Measurements from ENCODE around the gene S100A5. TPM values are rescaled to one million over a fixed set of nuclear protein-coding genes. Genes with fewer than 3 reads are reported as not detected.

S100A5 gene
- total and polyA plus RNA-seq, 10 of the 15 experiments (the other 5 are each of a cell fraction or from before 2014, with no cell fraction given): 0.47 to 0.75 (median 0.56) TPM; not detected in 6

DNA sequence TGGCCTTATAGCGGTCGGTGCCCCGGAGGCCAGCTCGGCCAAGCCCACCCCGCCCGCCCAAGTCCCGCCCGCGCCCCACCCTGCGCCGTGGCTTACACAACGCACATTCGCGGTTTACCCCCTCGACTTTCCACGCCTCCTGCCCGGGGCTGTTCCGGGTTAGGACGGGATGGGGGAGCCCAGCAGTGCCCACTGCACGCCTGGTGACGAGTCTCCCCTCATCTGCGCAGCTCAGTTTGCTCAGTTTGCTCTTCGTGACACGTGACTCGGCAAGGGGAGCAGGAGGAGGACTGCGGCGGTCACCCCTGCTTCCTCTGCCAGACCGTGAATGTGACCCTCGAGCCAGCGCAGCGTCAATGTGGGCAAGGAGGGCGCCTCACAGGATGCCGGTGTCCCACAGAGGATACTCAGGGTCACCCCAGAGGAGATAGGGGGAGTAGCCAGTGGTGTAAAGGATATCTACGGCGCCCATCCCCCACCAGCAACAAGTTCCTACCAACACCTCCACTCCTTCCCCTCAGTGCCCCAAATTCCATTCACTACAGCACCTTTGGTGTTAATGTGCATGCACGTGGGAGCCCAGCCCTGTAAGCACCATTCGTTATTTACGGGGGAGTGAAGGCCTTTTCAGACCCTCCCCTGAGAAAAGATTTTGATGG is 4.6 kb downstream of the S100A5 start (continued):
- TF ChIP-seq MTA2 (IDR thresholded peaks at IDR 0.05; ENCODE audit: low read depth) (peak; percentile 27; the same call in 1 of the 2 replicates), IKZF2 (IDR thresholded peaks at IDR 0.05) (peak in 1 of 2 experiments; percentile 25; a peak in 1 of 4 replicates), NR2F1 (conservative IDR thresholded peaks at IDR 0.05) (peak; percentile 76), NRF1 (conservative IDR thresholded peaks at IDR 0.05; ENCODE audit: low read depth, low read length) (0 out of 2 replicates have a peak, but pooled peaks have one; percentile 22), LARP7 (IDR thresholded peaks at IDR 0.05) (0 out of 2 replicates have a peak, but pooled peaks have one; percentile 36), RB1 (IDR thresholded peaks at IDR 0.05; ENCODE audit: borderline replicate concordance) (0 out of 2 replicates have a peak, but pooled peaks have one; percentile 38), BHLHE40 (IDR thresholded peaks at IDR 0.05; ENCODE audit: borderline replicate concordance in 1 of 2, low read depth in 2 of 2, low read length in 1 of 2) (peak; percentile 61 to 90; a peak in 3 of 4 replicates), ZBED1 (IDR thresholded peaks at IDR 0.05; ENCODE audit: borderline replicate concordance) (no peak), RAD51 (IDR thresholded peaks at IDR 0.05) (peak; percentile 91), POLR2AphosphoS5 (IDR thresholded peaks at IDR 0.05; ENCODE audit: low read length) (peak; percentile 47; the same call in 1 of the 2 replicates), DPF2 (IDR thresholded peaks at IDR 0.05) (peak; percentile 33; the same call in 1 of the 2 replicates), NR2C1 (IDR thresholded peaks at IDR 0.05) (peak; percentile 11; the same call in 1 of the 2 replicates), WRNIP1 (IDR thresholded peaks at IDR 0.05; ENCODE audit: borderline replicate concordance, low read depth, low read length) (no peak), NBN (IDR thresholded peaks at IDR 0.05) (peak; percentile 23; the same call in 1 of the 2 replicates), HDGF (IDR thresholded peaks at IDR 0.05) (0 out of 2 replicates have a peak, but pooled peaks have one; percentile 16), CHD4 (IDR thresholded peaks at IDR 0.05) (no peak)
- TF ChIP-seq, protein P1, sequence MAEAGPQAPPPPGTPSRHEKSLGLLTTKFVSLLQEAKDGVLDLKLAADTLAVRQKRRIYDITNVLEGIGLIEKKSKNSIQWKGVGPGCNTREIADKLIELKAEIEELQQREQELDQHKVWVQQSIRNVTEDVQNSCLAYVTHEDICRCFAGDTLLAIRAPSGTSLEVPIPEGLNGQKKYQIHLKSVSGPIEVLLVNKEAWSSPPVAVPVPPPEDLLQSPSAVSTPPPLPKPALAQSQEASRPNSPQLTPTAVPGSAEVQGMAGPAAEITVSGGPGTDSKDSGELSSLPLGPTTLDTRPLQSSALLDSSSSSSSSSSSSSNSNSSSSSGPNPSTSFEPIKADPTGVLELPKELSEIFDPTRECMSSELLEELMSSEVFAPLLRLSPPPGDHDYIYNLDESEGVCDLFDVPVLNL (IDR thresholded peaks at IDR 0.05; ENCODE audit: low read depth, low read length): no peak
- TF ChIP-seq, protein P2, sequence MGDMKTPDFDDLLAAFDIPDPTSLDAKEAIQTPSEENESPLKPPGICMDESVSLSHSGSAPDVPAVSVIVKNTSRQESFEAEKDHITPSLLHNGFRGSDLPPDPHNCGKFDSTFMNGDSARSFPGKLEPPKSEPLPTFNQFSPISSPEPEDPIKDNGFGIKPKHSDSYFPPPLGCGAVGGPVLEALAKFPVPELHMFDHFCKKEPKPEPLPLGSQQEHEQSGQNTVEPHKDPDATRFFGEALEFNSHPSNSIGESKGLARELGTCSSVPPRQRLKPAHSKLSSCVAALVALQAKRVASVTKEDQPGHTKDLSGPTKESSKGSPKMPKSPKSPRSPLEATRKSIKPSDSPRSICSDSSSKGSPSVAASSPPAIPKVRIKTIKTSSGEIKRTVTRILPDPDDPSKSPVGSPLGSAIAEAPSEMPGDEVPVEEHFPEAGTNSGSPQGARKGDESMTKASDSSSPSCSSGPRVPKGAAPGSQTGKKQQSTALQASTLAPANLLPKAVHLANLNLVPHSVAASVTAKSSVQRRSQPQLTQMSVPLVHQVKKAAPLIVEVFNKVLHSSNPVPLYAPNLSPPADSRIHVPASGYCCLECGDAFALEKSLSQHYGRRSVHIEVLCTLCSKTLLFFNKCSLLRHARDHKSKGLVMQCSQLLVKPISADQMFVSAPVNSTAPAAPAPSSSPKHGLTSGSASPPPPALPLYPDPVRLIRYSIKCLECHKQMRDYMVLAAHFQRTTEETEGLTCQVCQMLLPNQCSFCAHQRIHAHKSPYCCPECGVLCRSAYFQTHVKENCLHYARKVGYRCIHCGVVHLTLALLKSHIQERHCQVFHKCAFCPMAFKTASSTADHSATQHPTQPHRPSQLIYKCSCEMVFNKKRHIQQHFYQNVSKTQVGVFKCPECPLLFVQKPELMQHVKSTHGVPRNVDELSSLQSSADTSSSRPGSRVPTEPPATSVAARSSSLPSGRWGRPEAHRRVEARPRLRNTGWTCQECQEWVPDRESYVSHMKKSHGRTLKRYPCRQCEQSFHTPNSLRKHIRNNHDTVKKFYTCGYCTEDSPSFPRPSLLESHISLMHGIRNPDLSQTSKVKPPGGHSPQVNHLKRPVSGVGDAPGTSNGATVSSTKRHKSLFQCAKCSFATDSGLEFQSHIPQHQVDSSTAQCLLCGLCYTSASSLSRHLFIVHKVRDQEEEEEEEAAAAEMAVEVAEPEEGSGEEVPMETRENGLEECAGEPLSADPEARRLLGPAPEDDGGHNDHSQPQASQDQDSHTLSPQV (IDR thresholded peaks at IDR 0.05): no peak
- TF ChIP-seq, protein P3, sequence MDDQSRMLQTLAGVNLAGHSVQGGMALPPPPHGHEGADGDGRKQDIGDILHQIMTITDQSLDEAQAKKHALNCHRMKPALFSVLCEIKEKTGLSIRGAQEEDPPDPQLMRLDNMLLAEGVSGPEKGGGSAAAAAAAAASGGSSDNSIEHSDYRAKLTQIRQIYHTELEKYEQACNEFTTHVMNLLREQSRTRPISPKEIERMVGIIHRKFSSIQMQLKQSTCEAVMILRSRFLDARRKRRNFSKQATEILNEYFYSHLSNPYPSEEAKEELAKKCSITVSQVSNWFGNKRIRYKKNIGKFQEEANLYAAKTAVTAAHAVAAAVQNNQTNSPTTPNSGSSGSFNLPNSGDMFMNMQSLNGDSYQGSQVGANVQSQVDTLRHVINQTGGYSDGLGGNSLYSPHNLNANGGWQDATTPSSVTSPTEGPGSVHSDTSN (IDR thresholded peaks at IDR 0.05; ENCODE audit: insufficient replicate concordance, low read depth, low read length): no peak
- TF ChIP-seq, protein P4, sequence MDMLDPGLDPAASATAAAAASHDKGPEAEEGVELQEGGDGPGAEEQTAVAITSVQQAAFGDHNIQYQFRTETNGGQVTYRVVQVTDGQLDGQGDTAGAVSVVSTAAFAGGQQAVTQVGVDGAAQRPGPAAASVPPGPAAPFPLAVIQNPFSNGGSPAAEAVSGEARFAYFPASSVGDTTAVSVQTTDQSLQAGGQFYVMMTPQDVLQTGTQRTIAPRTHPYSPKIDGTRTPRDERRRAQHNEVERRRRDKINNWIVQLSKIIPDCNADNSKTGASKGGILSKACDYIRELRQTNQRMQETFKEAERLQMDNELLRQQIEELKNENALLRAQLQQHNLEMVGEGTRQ (IDR thresholded peaks at IDR 0.05; ENCODE audit: borderline replicate concordance, low read depth, low read length): peak; percentile 37
- TF ChIP-seq, protein P5, sequence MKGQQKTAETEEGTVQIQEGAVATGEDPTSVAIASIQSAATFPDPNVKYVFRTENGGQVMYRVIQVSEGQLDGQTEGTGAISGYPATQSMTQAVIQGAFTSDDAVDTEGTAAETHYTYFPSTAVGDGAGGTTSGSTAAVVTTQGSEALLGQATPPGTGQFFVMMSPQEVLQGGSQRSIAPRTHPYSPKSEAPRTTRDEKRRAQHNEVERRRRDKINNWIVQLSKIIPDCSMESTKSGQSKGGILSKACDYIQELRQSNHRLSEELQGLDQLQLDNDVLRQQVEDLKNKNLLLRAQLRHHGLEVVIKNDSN (IDR thresholded peaks at IDR 0.05; ENCODE audit: borderline replicate concordance, extremely low read length, insufficient read depth, low read depth, low read length): peak; percentile 86
- TF ChIP-seq, protein P6, sequence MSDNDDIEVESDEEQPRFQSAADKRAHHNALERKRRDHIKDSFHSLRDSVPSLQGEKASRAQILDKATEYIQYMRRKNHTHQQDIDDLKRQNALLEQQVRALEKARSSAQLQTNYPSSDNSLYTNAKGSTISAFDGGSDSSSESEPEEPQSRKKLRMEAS (IDR thresholded peaks at IDR 0.05; ENCODE audit: low read depth, low read length): peak; percentile 69

All from GM12878 (cell line).